HG03064 (cell line): ENCODE data around the gene ASPN.

ENCODE experiments used
- ATAC-seq: cut with Tn5 transposase; IDR thresholded peaks from one replicate; pipeline ENCODE4 v1.9.1; 2021; ENCODE audit warnings: low read depth; ENCODE audit not compliant: unreplicated experiment

Gene ASPN

DNA sequence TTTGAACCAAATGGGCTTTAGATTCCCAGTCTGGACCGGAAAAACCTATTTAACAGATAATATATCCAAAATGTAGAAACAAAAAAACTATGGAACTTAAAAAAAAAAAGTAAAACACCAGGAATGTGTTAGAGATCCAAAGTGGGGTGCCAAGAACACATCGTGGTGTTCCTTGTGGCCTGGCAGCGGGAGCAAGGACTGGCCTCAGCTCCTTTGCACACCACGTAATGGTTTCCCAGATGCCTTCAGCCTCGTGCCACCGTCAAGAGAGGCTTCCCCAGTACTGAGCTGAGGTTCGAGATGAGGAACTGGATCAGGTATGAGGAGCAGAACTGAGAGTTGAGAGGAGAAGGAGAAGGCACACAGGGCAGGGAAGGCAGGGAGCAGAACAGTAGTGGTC lies 3.5 kb downstream of the ASPN start:
- ATAC-seq = no peak

GRCh38 chr9:92476962-92477361 lies 5.3 kb downstream of the ASPN start:
- ATAC-seq = no peak

DNA sequence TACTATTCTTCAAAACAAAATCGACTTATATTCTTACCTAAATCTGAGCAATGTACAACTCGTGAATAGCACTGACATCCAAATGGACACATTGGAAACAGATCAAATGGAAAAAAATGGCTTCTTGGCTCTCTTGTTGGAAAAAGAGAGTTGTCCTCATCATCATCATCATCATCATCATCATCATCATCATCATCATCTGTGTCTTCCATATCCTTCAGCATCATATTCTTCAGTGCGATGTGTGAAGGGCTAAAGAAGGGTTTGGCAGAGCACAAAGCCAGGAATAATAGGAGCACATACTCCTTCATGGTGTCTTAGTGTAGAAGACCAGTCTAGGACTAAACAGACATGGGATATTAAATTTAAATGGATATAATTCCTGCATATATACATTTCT lies 7.7 kb downstream of the ASPN start:
- ATAC-seq = no peak

DNA sequence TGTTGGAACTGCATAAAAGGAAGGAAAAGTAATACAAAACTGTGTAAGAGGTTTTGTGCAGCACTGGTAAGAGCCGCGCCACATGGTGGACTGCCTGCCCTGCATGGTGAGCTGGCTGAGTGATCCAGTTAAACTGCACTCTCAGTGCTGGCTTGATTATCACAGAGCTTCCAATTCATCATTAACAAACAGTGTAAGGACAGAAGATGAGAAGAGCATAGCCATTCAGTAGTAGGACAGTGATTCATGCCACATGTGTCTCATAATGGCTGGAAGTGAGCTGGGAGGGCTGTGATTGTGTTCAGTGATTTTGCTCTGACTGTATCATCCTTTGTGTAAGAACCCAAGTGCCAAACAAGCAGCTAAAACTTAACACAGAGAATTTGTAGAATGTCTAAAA lies 14.1 kb downstream of the ASPN start:
- ATAC-seq = no peak

DNA sequence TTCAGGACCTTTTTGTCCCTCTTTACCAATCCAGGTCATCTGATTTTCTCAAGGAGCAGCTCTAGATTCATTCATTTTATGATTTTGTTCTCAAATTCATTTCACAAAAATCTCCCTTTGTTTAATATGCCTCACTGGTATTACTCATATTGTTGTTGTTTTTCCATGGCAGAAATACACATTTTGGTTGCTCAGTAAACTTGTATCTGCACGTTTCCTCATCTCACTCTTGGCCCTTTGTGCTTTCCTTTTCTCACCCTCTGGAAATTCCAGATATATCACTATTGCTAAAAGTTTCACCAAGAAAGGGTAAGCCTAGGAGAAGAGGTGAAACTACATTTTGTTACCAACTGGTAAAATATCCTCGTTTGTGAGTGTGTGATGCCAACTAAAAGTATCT lies 14.8 kb downstream of the ASPN start:
- ATAC-seq = no peak

GRCh38 chr9:92467041-92467440 lies 15.3 kb downstream of the ASPN start:
- ATAC-seq = no peak

- no peak for ATAC-seq
Measured at GRCh38 chr9:92463984-92464383, 18.3 kb downstream of the ASPN start.

DNA sequence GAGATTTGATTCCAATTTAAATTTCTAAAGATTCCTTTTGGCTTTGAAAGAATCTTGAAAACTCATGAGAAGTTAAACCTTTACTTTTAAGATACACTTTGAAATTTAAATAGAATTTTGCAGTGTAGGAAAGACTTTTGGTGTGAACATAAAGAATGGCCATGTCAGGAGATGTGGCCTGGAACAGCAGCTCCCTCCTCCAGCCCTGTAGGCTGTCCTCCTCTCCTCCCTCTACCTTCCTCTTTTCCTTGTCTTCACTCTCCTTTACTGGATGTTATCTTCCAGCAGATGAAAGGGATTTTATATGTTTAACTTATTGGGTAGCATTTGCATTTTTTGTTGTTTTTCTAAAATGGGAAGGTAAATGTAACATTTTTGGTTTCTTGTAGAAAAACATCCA lies 18.9 kb downstream of the ASPN start:
- ATAC-seq = no peak

DNA sequence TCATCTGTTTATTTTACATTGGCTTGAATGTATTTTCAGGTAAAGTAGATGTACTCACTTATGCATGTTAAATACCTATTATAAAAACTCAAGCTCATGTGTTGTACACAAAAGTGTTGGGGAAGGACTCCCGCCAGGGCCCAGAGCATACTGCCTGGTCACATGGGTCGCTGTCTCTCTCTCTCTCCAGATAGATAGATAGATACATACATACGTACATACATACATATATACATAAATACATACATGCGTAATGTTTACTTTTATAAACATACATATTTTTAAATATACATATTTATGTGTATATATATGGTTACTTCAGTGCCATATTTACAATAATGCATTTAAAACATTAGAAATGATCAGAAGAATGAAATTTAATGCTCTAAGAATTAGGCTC lies 24.7 kb downstream of the ASPN start:
- ATAC-seq = no peak

DNA sequence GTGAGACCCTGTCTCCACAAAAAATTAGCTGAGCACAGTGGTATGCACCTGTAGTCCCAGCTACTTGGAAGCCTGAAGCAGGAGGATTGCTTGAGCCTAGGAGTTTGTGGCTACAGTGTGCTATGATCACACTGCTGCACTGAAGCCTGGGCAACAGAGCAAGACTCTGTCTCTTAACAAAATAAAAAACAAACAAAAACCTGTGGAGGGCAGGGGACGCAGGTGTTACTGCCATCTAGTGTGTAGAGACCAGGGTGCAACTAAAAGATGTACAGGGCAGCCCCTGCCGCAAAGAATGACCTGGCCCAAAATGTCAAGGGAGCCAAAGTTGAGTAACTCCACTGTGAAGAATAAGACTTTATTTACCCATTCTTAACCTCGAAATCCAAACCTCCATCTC lies 27.1 kb downstream of the ASPN start:
- no peak for ATAC-seq

GRCh38 chr9:92446536-92446935 lies 35.8 kb downstream of the ASPN start:
- no peak for ATAC-seq

DNA sequence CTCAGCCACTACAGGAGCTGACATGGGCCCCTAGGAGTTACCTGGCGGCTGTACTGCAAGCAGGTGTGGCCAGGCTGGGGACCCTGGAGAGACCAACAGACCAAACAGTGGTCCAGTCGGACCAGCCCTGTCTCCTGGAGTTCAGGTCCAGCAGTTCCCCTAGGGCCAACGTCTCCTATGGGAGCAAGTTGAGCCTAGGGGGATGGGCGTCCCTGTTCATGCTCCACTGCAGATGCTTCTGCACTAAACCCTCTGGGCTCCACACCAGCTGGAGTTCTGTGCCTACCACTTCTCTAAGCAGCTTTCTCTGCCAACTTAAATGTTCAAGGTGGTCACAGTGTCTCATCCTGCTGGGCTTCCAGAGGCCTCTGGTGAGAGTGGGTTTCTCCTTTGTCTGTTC lies 37.5 kb downstream of the ASPN start:
- ATAC-seq = no peak

DNA sequence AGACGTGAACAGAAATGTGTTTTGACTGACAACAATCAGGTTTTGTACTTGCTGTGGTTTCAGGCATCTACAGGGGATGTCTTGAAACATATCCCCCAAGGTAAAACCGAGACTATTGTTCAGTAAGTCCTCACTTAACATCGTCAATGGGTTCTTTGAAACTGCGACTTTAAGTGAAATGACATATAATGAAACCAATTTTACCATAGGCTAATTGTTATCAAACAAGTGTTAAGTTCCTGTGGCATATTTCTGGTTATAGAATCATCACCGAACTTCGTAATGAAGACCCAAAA lies 41.6 kb downstream of the ASPN start:
- ATAC-seq = no peak

GRCh38 chr9:92439921-92440750 lies 42.2 kb downstream of the ASPN start:
- ATAC-seq = no peak

DNA sequence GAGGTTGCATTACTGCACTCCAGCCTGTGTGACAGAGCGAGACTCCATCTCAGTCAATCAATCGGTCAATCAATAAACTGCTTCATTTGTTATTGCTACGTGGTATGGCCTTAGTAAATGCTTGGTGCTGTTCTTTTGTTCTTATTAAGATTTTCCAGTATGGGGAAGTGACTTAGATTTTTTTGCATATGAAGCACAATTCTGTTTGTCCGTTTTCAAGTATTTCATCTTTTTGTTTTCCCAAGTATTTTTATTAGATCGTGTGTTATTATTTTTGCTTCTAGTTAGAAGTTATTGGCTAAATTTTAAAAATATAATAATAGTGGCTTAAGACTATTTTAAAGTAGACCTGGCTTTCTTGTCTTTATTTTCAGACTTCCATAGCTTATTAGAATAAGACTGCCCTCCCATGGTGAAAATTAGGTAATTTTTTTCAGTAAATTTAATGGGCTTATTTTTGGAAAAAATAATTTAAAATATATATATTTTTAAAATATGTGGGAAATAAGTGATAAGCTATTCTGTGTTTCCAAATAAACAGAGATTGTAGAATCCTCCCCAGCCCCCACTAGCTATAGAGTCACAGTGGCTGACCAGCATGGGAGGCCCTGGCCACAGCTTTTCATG lies 43.3 kb downstream of the ASPN start:
- no peak for ATAC-seq

DNA sequence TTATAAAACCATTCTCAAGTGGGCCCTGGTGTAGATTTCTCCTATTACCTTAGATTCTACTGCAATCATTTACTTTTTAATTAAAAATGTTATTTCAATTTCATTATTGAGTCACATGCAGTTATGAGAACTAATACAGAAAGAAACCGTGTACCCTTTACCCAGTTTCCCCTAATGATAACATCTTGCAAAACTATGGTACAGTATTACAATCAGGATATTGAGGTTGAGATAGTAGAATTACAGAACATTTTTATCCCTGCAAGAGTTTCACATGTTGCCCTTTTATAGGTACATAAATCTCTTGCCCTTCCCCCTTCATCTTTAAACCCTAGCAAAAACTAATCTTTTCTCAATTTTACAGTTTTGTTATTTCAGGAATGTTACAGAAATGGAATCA lies 47.0 kb downstream of the ASPN start:
- ATAC-seq = no peak

DNA sequence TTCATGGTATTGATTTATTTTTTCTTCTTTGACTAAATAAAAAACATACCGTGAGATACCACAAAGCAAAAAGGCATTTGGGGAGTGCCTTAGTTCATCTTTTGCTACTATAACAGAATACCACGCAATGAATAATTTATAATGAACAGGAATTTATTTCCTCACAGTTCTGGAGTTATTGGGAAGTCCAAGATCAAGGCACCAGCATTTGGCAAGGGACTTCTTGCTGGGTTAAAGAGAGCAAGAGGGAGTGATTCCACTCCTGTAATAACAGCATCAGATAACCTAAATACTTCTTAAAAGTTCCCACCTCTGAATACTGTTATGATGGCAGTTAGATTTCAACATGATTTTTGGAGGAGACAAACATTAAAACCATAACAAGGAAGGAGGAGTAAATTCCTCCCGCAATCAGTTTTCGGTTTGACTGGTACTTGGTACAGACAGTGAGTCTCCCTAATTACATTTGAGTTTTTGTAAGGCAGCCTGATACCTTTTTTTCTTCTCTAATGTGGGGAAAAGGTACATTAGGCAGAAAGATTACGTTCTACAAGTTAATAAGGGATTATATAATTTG lies 49.2 kb downstream of the ASPN start:
- ATAC-seq = no peak

DNA sequence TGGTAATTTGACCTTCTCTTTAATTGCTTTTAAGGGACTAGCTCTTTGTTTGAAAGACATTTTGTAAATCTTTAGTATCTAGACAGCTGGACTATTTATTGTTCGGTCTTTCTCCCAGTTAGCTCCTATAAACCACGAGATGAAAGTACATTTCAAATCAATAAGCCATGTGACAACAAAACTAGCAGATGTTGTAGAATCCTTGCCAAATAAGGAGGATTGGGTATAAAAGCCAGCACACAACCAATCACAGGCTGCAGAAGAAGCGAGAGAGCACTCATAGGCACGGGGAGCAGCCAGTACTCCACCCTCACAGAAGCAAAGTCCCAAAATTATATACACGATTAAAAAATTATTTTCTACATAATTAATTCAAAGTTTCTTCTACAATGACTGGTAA lies 50.0 kb downstream of the ASPN start:
- no peak for ATAC-seq

DNA sequence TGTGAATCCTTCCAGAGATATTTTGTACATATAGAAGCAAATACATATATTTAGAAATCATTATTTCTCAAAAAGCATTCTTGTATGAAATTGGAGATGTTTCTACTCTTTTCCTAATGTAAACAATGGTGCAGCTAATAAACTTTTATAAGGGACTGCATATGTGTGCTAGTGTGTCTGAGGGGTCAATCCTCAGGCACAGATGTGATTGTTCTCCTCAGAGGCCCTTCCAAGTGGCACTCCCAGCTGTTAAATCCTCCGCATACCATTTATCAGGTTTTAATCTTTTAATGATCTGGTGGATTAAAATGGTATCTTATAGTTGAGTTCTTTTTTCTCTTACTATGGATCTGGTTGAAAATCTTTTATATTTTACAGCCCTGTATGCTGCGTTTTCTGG lies 52.5 kb downstream of the ASPN start:
- no peak for ATAC-seq

DNA sequence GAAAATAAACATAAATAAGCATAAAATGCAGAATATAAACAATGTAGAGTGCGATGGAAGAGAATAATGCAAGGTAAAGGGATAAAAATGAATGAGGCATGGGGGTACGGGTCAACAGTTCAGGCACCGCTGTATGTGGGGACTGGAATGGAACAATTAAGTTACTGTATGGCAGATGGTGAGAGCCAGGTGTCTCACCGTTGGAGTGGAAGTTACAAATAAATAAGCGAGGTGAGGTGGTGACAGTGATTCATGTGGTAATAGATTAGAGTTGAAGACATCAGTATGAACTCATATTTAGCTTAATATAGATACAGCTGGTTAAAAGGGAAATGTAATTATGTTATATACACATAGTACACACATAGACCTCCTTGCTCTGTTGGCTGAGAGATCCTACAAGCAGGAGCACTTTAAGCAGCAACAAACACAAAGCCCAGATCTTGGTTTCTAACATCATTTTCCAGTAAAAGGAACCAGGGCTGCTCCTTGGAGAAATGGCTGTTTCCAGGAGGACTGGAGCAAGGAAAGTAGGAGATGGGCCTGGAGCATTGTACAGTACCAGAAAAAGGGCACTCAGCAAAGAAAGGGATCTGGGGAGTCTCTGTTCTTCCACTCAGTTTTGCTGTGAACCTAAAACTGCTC lies 55.7 kb downstream of the ASPN start:
- no peak for ATAC-seq

DNA sequence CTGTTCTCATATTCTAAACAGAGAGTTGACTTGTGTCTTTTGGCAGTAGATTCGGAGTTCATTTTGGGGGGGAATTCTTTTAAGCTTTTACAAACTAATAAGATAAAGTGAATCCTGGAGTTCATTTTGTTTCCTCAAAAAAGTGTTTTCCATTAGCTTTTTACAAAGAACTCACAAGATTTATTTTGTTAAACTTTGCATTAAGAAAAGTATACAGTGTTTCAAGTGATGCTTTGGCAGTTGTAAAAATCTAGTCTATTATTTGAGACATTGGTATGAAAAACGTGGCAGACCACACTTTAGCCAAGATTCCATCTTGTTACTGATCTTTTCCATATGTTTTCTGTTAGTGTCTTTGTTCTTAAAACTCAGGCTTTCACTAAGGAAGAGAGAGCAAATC lies 56.8 kb downstream of the ASPN start:
- ATAC-seq = no peak

DNA sequence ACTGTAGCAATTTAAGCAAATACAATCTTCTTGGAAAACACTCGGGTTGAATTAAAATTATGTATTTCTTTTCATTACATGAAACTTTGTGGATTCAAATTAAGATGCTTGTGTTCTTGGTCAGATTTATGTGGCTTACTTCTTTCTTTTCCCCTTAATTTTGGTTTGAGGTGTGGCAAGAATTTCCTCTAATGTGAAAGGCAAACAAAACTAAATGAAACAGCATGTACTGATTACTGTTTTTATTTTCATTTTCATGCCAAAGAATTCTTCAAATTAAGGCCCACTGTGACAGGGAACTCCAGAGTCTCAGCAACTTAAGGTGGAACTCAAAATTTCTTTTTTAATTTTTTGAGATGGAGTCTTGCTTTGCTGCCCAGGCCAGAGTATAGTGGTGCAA lies 58.0 kb downstream of the ASPN start, which contains the start of gene OMD:
TSS of gene OMD (minus strand) at position 132 of the 400 bp plus-strand sequence. CDS start 6,913 bp downstream, outside the sequence.
- ATAC-seq = no peak
